HL-60 (cell line): Measurements from ENCODE around the gene TTC27.

Experiments used
- DNase-seq, 2 experiments: peaks; one replicate each; pipeline ENCODE4 v3.0.0-alpha.2; 2010 to 2020; ENCODE audit warnings: low read depth in 1 of 2, low spot score in 1 of 2
- H3K27ac ChIP-seq: fragments of 250-450 bp; sonication (Bioruptor Pico); replicated peaks from 2 replicates; pipeline ENCODE4 v1.5.1; 2020; ENCODE audit warnings: mild to moderate bottlenecking, moderate library complexity
- H3K27me3 ChIP-seq: fragments of 250-450 bp; sonication (Bioruptor Pico); 2 replicates; pipeline ENCODE4 v1.5.1; 2021; ENCODE audit warnings: mild to moderate bottlenecking, moderate library complexity; ENCODE audit not compliant: insufficient read depth, poor library complexity, severe bottlenecking
- H3K4me3 ChIP-seq: replicated peaks from 2 replicates; pipeline ENCODE4 v1.5.1; 2011; ENCODE audit warnings: mild to moderate bottlenecking, control low read depth, low read length; ENCODE audit not compliant: insufficient read depth
- GABPA ChIP-seq: IDR thresholded peaks from 2 replicates; pipeline ENCODE4 v1.6.1; 2012; ENCODE audit warnings: low read depth
- POLR2AphosphoS5 ChIP-seq: IDR thresholded peaks from 2 replicates; pipeline ENCODE4 v1.6.1; 2012; ENCODE audit warnings: low read depth
- SPI1 ChIP-seq: IDR thresholded peaks from 2 replicates; pipeline ENCODE4 v1.6.1; 2012; ENCODE audit warnings: low read depth, mild to moderate bottlenecking, borderline replicate concordance
- TF ChIP-seq, protein P1 (sequence below): IDR thresholded peaks from 2 replicates; pipeline ENCODE4 v1.6.1; 2012; ENCODE audit warnings: low read depth; ENCODE audit not compliant: insufficient replicate concordance
- TF ChIP-seq, protein P2 (sequence below): IDR thresholded peaks from one replicate; pipeline ENCODE4 v1.5.1; 2011; ENCODE audit warnings: low read length, control low read depth, inconsistent platforms; ENCODE audit not compliant: insufficient read depth

TTC27 gene

DNA sequence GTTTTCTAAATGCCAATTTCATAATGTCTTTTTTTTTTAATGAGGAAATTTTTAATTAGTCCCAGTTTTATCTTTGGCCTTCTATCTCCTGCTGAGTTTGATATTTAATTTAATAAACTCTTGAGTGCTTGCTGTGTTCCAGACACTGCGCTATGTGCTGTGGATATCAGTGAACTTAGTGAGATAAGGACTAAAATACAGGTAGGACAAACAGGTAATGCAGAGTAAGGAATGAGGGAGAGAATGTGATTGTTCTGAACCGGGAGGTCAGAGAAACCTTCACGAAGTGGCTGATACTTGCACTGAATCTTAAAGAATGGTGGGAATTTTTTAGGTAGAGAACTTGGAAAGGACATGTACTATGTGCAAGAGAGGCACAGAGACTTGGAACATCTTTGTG, 28.2 kb downstream of the TTC27 start:
- Histone ChIP-seq H3K4me3 (no peak overlapping the region), H3K27ac (no peak overlapping the region), H3K27me3 (no peaks in the 10 kb centered on the region)
- no peak for DNase-seq
- TF ChIP-seq, protein P1, sequence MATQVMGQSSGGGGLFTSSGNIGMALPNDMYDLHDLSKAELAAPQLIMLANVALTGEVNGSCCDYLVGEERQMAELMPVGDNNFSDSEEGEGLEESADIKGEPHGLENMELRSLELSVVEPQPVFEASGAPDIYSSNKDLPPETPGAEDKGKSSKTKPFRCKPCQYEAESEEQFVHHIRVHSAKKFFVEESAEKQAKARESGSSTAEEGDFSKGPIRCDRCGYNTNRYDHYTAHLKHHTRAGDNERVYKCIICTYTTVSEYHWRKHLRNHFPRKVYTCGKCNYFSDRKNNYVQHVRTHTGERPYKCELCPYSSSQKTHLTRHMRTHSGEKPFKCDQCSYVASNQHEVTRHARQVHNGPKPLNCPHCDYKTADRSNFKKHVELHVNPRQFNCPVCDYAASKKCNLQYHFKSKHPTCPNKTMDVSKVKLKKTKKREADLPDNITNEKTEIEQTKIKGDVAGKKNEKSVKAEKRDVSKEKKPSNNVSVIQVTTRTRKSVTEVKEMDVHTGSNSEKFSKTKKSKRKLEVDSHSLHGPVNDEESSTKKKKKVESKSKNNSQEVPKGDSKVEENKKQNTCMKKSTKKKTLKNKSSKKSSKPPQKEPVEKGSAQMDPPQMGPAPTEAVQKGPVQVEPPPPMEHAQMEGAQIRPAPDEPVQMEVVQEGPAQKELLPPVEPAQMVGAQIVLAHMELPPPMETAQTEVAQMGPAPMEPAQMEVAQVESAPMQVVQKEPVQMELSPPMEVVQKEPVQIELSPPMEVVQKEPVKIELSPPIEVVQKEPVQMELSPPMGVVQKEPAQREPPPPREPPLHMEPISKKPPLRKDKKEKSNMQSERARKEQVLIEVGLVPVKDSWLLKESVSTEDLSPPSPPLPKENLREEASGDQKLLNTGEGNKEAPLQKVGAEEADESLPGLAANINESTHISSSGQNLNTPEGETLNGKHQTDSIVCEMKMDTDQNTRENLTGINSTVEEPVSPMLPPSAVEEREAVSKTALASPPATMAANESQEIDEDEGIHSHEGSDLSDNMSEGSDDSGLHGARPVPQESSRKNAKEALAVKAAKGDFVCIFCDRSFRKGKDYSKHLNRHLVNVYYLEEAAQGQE, result no peak
- TF ChIP-seq, protein P2, sequence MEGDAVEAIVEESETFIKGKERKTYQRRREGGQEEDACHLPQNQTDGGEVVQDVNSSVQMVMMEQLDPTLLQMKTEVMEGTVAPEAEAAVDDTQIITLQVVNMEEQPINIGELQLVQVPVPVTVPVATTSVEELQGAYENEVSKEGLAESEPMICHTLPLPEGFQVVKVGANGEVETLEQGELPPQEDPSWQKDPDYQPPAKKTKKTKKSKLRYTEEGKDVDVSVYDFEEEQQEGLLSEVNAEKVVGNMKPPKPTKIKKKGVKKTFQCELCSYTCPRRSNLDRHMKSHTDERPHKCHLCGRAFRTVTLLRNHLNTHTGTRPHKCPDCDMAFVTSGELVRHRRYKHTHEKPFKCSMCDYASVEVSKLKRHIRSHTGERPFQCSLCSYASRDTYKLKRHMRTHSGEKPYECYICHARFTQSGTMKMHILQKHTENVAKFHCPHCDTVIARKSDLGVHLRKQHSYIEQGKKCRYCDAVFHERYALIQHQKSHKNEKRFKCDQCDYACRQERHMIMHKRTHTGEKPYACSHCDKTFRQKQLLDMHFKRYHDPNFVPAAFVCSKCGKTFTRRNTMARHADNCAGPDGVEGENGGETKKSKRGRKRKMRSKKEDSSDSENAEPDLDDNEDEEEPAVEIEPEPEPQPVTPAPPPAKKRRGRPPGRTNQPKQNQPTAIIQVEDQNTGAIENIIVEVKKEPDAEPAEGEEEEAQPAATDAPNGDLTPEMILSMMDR, result no peak
- TF ChIP-seq POLR2AphosphoS5, result no peak
- TF ChIP-seq SPI1, result no peak
- no peak for TF ChIP-seq GABPA

DNA sequence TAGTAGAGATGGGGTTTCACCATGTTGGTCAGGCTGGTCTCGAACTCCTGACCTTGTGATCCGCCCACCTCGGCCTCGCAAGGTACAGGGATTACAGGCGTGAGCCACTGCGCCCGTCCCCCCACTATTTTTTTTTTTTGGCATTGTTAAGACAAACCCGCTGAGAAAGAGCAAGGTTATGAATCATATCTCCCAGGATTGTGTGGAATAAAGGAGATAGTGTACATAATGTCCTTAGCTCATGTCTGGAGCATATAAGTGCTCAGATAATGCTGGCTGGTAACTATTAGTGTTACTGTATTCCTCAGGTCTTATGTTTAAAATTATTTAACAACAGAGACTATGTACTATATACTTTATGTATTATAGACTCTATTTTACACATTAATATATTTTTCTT, 36.0 kb downstream of the TTC27 start:
- H3K27me3 ChIP-seq, result no peaks in the 10 kb centered on the region
- no peak overlapping the region for H3K4me3 ChIP-seq
- DNase-seq, result no peak
- no peak overlapping the region for H3K27ac ChIP-seq
- no peak for TF ChIP-seq POLR2AphosphoS5
- TF ChIP-seq GABPA, result no peak
- TF ChIP-seq, protein P1, result no peak
- TF ChIP-seq, protein P2, result no peak
- TF ChIP-seq SPI1, result no peak

DNA sequence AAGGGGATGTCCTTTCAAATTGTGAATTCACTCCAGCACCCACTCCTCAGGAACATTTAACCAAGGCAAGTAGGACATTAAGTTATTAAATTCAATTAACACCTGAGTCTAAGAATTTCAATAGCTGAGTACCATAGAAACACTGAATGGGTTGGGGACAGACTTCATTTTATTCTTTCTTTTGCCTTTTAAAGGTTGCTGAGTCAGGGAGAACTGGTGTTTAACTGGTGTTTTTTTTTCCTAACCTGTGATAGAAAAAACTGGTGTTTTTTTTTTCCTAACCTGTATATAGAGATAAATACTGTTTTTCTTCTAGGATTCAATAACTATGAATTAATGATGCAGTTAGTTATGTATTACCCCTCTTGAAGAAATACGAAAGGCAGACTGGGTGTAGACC, 38.9 kb downstream of the TTC27 start:
- H3K27me3 ChIP-seq, result no peaks in the 10 kb centered on the region
- no peak overlapping the region for H3K27ac ChIP-seq
- TF ChIP-seq SPI1 (no peak), POLR2AphosphoS5 (no peak), GABPA (no peak)
- TF ChIP-seq, protein P2, result no peak
- TF ChIP-seq, protein P1, result no peak
- no peak for DNase-seq
- no peak overlapping the region for H3K4me3 ChIP-seq
